Caco-2 (cell line): ENCODE measurements around the gene TP63. TPM values are rescaled to one million over a fixed set of nuclear protein-coding genes. Genes with fewer than 3 reads are reported as not detected.

Source experiments
- BruUV-seq: library from RNA; stranded (reverse); fragments of 400-500 nt; replicated peaks from 2 replicates; lab custom pipeline; 2021; lab: Mats Ljungman, UMichigan
- CTCF ChIA-PET: fragments of 300-600 bp; sonication (Branson Sonifier 250); formaldehyde crosslinking; loops from one replicate; lab custom pipeline; 2022; ENCODE audit warnings: antibody characterized with exemption; lab: Charles Lee
- POLR2A ChIA-PET: fragments of 300-600 bp; sonication (Branson Sonifier 250); formaldehyde crosslinking; loops from one replicate; lab custom pipeline; 2022; ENCODE audit warnings: antibody characterized with exemption; lab: Charles Lee
- DNase-seq, 2 experiments: peaks; one replicate each; pipeline versions ENCODE4 v3.0.0 to v3.0.0-alpha.2; 2020 to 2022
- H3K27me3 ChIP-seq: replicated peaks from 2 replicates; pipeline ENCODE4 v1.6.0; 2011; ENCODE audit warnings: low read length; ENCODE audit not compliant: control insufficient read depth, insufficient read depth
- H3K36me3 ChIP-seq: 2 replicates; pipeline ENCODE4 v1.5.1; 2011; ENCODE audit warnings: low read length; ENCODE audit not compliant: control insufficient read depth, insufficient read depth
- H3K4me1 ChIP-seq: fragments of 250-450 bp; sonication (Bioruptor Pico); 2 replicates; pipeline ENCODE4 v1.5.1; 2020; ENCODE audit warnings: mild to moderate bottlenecking
- H3K4me3 ChIP-seq: 2 replicates; pipeline ENCODE4 v1.5.1; 2011; ENCODE audit warnings: low read depth, mild to moderate bottlenecking, control low read depth, low read length
- H3K9me3 ChIP-seq: fragments of 250-450 bp; sonication (Bioruptor Pico); 2 replicates; pipeline ENCODE4 v1.5.1; 2020; ENCODE audit warnings: mild to moderate bottlenecking, moderate library complexity
- H3K27ac Mint-ChIP-seq: one replicate; pipeline ENCODE4 v1.8.0; 2022; ENCODE audit warnings: mixed read lengths; ENCODE audit not compliant: unreplicated experiment
- H3K27me3 Mint-ChIP-seq: one replicate; pipeline ENCODE4 v1.8.0; 2022; ENCODE audit warnings: mixed read lengths; ENCODE audit not compliant: insufficient read depth, unreplicated experiment
- H3K36me3 Mint-ChIP-seq: one replicate; pipeline ENCODE4 v1.8.0; 2022; ENCODE audit warnings: mild to moderate bottlenecking, mixed read lengths; ENCODE audit not compliant: insufficient read depth, unreplicated experiment
- H3K4me1 Mint-ChIP-seq: one replicate; pipeline ENCODE4 v1.8.0; 2022; ENCODE audit warnings: low read depth, mixed read lengths; ENCODE audit not compliant: unreplicated experiment
- H3K4me3 Mint-ChIP-seq: one replicate; pipeline ENCODE4 v1.8.0; 2022; ENCODE audit warnings: mild to moderate bottlenecking, moderate library complexity, mixed read lengths; ENCODE audit not compliant: unreplicated experiment
- H3K9me3 Mint-ChIP-seq: one replicate; pipeline ENCODE4 v1.8.0; 2022; ENCODE audit warnings: mixed read lengths; ENCODE audit not compliant: unreplicated experiment
- CTCF ChIP-seq, 2 experiments: fragments of 200-600 bp in 1 of 2; IDR thresholded peaks; 1 replicate in 1 of 2; 2 replicates in 1 of 2; pipeline versions ENCODE4 v1.5.1 to v1.8.0; 2011 to 2022; ENCODE audit warnings: antibody characterized with exemption in 1 of 2, control low read depth in 1 of 2, inconsistent platforms in 1 of 2, low read depth in 1 of 2, low read length in 1 of 2, mild to moderate bottlenecking in 1 of 2, moderate library complexity in 1 of 2; ENCODE audit not compliant: insufficient read depth in 1 of 2, severe bottlenecking in 1 of 2, unreplicated experiment in 1 of 2
- intact Hi-C: fragments of 100-400 bp; cut with micrococcal nuclease; formaldehyde crosslinking; loops from one replicate; pipeline ENCODE4 v1.10.0; 2022; ENCODE audit not compliant: unreplicated experiment
- total RNA-seq: library from RNA; stranded (reverse); gene quantifications from 2 replicates; pipeline ENCODE4 v1.2.3, GENCODE V29; 2022

Gene TP63
- total RNA-seq, 1 experiment from 2014 or later: 1.2 TPM

- H3K27ac Mint-ChIP-seq: no peak overlapping the region
- H3K27me3 Mint-ChIP-seq: peaks cover 10% of the 10 kb centered on the region
- Histone ChIP-seq H3K27me3 (no peaks in the 10 kb centered on the region), H3K9me3 (no peaks in the 10 kb centered on the region), H3K4me3 (no peak overlapping the region), H3K4me1 (no peaks in the 10 kb centered on the region), H3K36me3 (no peaks in the 10 kb centered on the region)
- no peak for DNase-seq
- H3K4me1 Mint-ChIP-seq: no peaks in the 10 kb centered on the region
- no peaks in the 10 kb centered on the region for H3K36me3 Mint-ChIP-seq
- intact Hi-C loops: no loop called here
- H3K4me3 Mint-ChIP-seq: no peak overlapping the region
- no TSS peak for BruUV-seq
- ChIA-PET POLR2A (no interaction called here), CTCF (no interaction called here)
- no peak for TF ChIP-seq CTCF (IDR thresholded peaks at IDR 0.05; ENCODE audit: insufficient read depth in 1 of 2, low read depth in 1 of 2, low read length in 1 of 2, severe bottlenecking in 1 of 2, unreplicated experiment in 1 of 2)
- H3K9me3 Mint-ChIP-seq: no peaks in the 10 kb centered on the region
Observed at GRCh38 chr3:189674249-189674913, 43.2 kb downstream of the TP63 start.

- no peak for TF ChIP-seq CTCF (IDR thresholded peaks at IDR 0.05; ENCODE audit: insufficient read depth in 1 of 2, low read depth in 1 of 2, low read length in 1 of 2, severe bottlenecking in 1 of 2, unreplicated experiment in 1 of 2)
- BruUV-seq: no TSS peak
- POLR2A ChIA-PET: no interaction called here
- Mint-ChIP-seq H3K27me3 (peaks cover 7% of the 10 kb centered on the region), H3K4me1 (peaks cover 6% of the 10 kb centered on the region), H3K4me3 (no peak overlapping the region), H3K9me3 (no peaks in the 10 kb centered on the region), H3K36me3 (no peaks in the 10 kb centered on the region), H3K27ac (no peak overlapping the region)
- Histone ChIP-seq H3K4me1 (no peaks in the 10 kb centered on the region), H3K9me3 (no peaks in the 10 kb centered on the region), H3K27me3 (no peaks in the 10 kb centered on the region), H3K36me3 (no peaks in the 10 kb centered on the region), H3K4me3 (no peak overlapping the region)
- intact Hi-C loops: no loop called here
- no peak for DNase-seq
- CTCF ChIA-PET: no interaction called here
Observed at GRCh38 chr3:189677667-189678066, 46.5 kb downstream of the TP63 start.

GRCh38 chr3:189680723-189681122 lies 49.5 kb downstream of the TP63 start:
- CTCF ChIA-PET: no interaction called here
- no peaks in the 10 kb centered on the region for H3K9me3 ChIP-seq
- no peak overlapping the region for H3K4me3 Mint-ChIP-seq
- no peak for DNase-seq
- no peaks in the 10 kb centered on the region for H3K36me3 Mint-ChIP-seq
- intact Hi-C loops: no loop called here
- peaks cover 7% of the 10 kb centered on the region for H3K27me3 Mint-ChIP-seq
- POLR2A ChIA-PET: no interaction called here
- H3K36me3 ChIP-seq: no peaks in the 10 kb centered on the region
- H3K9me3 Mint-ChIP-seq: no peaks in the 10 kb centered on the region
- no peaks in the 10 kb centered on the region for H3K27me3 ChIP-seq
- BruUV-seq: no TSS peak
- H3K4me3 ChIP-seq: no peak overlapping the region
- H3K4me1 Mint-ChIP-seq: peaks cover 6% of the 10 kb centered on the region
- H3K4me1 ChIP-seq: peaks cover 4% of the 10 kb centered on the region
- H3K27ac Mint-ChIP-seq: no peak overlapping the region
- TF ChIP-seq CTCF (IDR thresholded peaks at IDR 0.05; ENCODE audit: insufficient read depth in 1 of 2, low read depth in 1 of 2, low read length in 1 of 2, severe bottlenecking in 1 of 2, unreplicated experiment in 1 of 2): no peak
